GM06990 (cell line): ENCODE measurements around the gene LAMA1.

ENCODE experiments used
- DNase-seq: peaks from one replicate; pipeline ENCODE4 v3.0.0-alpha.2; 2011; ENCODE audit not compliant: insufficient read length; ENCODE audit errors: extremely low read depth
- H3K27me3 ChIP-seq: replicated peaks from 2 replicates; pipeline ENCODE4 v1.6.0; 2011; ENCODE audit warnings: low read length; ENCODE audit not compliant: control insufficient read depth, insufficient read depth
- H3K36me3 ChIP-seq: 2 replicates; pipeline ENCODE4 v1.5.1; 2011; ENCODE audit warnings: low read length; ENCODE audit not compliant: control insufficient read depth, insufficient read depth
- H3K4me3 ChIP-seq: replicated peaks from 2 replicates; pipeline ENCODE4 v1.5.1; 2011; ENCODE audit warnings: low read depth, mild to moderate bottlenecking, control low read depth, low read length
- TF ChIP-seq, protein P1 (sequence below): IDR thresholded peaks from 2 replicates; pipeline ENCODE4 v1.5.1; 2011; ENCODE audit warnings: low read length, control low read depth, mild to moderate bottlenecking, inconsistent platforms; ENCODE audit not compliant: insufficient read depth, poor library complexity, severe bottlenecking

The LAMA1 gene

DNA sequence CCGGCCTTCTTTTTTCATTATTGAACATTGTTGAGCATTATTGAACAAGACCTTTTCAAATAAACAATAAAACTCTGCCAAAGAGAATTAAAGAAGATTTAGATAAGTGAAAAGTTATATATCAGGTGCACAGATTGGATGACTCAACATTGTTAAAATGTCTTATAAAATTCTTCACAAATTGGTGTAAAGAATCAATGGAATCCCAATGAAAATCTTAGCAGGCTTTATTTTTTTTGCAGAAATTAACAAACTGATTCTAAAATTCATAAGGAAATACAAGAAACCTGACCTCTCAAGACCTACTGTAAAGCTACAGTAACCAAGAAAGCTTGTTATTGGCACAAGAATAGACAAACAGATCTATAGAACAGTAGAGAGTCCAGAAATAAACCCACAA lies 70.3 kb downstream of the LAMA1 start:
- H3K36me3 ChIP-seq, result no peaks in the 10 kb centered on the region
- no peak for DNase-seq
- no peak overlapping the region for H3K4me3 ChIP-seq
- no peaks in the 10 kb centered on the region for H3K27me3 ChIP-seq
- TF ChIP-seq, protein P1, sequence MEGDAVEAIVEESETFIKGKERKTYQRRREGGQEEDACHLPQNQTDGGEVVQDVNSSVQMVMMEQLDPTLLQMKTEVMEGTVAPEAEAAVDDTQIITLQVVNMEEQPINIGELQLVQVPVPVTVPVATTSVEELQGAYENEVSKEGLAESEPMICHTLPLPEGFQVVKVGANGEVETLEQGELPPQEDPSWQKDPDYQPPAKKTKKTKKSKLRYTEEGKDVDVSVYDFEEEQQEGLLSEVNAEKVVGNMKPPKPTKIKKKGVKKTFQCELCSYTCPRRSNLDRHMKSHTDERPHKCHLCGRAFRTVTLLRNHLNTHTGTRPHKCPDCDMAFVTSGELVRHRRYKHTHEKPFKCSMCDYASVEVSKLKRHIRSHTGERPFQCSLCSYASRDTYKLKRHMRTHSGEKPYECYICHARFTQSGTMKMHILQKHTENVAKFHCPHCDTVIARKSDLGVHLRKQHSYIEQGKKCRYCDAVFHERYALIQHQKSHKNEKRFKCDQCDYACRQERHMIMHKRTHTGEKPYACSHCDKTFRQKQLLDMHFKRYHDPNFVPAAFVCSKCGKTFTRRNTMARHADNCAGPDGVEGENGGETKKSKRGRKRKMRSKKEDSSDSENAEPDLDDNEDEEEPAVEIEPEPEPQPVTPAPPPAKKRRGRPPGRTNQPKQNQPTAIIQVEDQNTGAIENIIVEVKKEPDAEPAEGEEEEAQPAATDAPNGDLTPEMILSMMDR, result no peak

DNA sequence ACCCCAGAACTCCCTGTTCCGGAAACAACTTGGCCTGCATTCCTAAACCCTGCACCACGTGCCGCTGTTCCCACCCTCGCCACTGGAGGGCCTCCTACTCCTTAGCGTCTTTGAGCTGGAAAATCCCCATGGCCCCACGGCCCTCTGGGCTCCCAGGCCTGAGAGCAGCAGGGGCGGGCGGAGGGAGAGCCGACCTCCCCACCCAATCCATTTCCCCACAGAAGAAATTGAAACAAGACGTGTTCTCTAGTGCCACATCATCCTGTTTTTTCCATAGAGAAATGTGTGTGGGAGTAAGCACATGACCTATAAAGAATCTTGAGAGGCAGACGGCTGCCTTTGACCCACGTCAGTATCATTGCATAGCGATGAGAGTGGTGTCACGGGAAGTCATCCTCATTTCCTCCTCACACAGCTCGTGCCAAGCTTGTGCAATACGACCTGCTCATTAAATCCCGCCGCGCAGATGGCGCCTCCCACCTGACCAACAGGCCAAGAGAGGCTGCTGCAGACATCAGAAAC lies 79.2 kb downstream of the LAMA1 start:
- no peak for DNase-seq
- H3K4me3 ChIP-seq, result no peak overlapping the region
- no peaks in the 10 kb centered on the region for H3K27me3 ChIP-seq
- H3K36me3 ChIP-seq, result no peaks in the 10 kb centered on the region
- TF ChIP-seq, protein P1, result no peak

DNA sequence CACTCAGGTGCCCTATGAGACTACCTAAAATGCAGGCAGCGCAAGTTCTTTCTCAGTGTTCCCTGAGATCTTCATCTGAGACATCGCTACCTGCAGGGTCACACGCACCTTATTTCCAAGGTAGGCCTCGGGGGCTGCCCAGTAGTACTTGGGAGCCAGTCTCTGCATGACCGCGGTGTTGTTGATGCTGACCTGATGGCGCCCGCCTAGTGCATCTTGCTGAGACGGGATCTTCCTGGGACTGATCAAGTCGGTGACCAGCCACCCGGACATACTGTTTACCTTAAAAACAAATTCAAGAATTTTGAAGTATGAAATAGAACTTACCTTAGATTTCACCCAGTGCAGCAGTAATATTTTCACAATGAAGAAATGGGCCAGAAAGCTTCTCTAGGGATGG lies 80.1 kb downstream of the LAMA1 start:
- TF ChIP-seq, protein P1, result no peak
- no peak for DNase-seq
- Histone ChIP-seq H3K36me3 (no peaks in the 10 kb centered on the region), H3K27me3 (no peaks in the 10 kb centered on the region), H3K4me3 (no peak overlapping the region)

DNA sequence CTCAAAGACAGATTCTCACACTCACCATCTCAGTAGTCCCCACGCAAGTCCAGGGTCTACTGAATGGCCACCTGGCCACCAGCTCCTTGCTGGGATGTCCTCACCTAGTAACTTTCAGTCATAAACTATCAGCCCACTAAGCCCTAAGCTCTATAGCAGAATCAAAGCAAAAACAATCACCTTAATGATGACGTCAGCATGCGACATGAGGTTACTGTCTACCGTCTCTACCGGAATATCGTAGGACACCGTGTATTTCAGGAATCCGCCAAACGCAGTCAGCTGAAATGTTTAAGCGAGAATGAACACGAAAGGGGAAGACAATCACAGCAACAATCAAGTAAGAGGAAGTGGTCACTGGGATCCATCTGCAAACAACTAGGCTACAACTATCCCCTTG lies 81.8 kb downstream of the LAMA1 start:
- TF ChIP-seq, protein P1, result no peak
- Histone ChIP-seq H3K4me3 (no peak overlapping the region), H3K27me3 (no peaks in the 10 kb centered on the region), H3K36me3 (no peaks in the 10 kb centered on the region)
- DNase-seq, result no peak

DNA sequence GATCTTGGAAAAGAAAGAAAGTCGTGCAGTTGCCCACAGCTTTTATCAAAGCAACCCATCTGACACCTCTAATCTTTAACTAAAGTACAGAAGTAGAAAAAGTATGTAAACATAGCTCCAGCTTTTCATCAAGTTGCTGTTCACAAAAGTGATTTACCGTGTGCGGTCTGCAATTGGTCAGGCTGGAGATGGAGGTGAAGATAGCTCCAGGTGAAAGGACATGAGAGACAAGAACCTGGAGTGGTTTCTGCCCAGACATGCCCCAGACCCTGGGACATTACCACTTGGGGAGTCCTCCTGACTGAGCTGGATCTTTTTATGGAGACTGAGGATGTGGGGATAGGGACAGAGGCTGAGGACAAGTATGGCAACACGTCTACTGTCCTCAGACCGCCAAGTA lies 82.7 kb downstream of the LAMA1 start:
- DNase-seq, result no peak
- Histone ChIP-seq H3K4me3 (no peak overlapping the region), H3K36me3 (no peaks in the 10 kb centered on the region), H3K27me3 (no peaks in the 10 kb centered on the region)
- TF ChIP-seq, protein P1, result no peak

DNA sequence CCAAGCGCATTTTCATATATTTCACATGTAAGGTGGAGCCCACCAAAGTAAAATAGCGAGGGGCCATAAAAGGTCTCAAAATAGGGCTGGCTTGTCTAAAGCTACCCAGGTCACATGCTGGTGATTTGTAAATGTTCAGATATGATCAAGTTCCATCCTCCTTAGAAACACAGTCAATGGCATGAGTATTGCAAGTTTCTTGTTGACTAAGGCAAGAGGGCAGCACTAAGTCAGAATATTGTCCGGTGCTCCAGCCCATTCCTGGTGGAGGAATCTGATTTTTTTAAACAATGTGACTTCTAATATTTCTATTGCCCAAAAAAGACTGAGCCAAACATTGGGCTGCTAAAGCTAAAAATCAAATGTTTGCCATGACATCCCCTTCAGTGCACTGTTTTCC lies 85.1 kb downstream of the LAMA1 start:
- no peaks in the 10 kb centered on the region for H3K36me3 ChIP-seq

More for the DNA sequence above, 85.1 kb downstream of the LAMA1 start:
- no peak for DNase-seq
- no peaks in the 10 kb centered on the region for H3K27me3 ChIP-seq
- TF ChIP-seq, protein P1, result no peak
- H3K4me3 ChIP-seq, result no peak overlapping the region
